Endothelial cell of umbilical vein (primary cell): Measurements from ENCODE around the gene ZNF462. TPM values are rescaled to one million over a fixed set of nuclear protein-coding genes. Genes with fewer than 3 reads are reported as not detected.

ENCODE experiments used
- BruUV-seq: library from RNA; stranded (reverse); fragments of 400-500 nt; replicated peaks from 2 replicates; lab custom pipeline; 2021; lab: Mats Ljungman, UMichigan
- CTCF ChIA-PET: fragments of 300-600, 350-600 bp; sonication (Branson Sonifier 250); formaldehyde crosslinking; loops from one replicate; lab custom pipeline; 2021; ENCODE audit warnings: antibody characterized with exemption, inconsistent platforms; lab: Charles Lee
- POLR2A ChIA-PET: fragments of 300-600, 350-600 bp; sonication (Branson Sonifier 250); formaldehyde crosslinking; loops from one replicate; lab custom pipeline; 2021; ENCODE audit warnings: antibody characterized with exemption, inconsistent platforms; lab: Charles Lee
- DNase-seq: peaks from one replicate; pipeline ENCODE4 v3.0.0-alpha.2; 2011; ENCODE audit warnings: low read depth, low spot score
- FAIRE-seq: peaks from 2 replicates; lab custom pipeline; 2011; peaks lifted over from hg19 to GRCh38; lab: Jason Lieb, UNC
- H2AFZ ChIP-seq: 2 replicates; pipeline ENCODE4 v1.6.0; 2012; ENCODE audit warnings: low read depth, low read length, control low read depth, inconsistent platforms
- H3K27ac ChIP-seq: 2 replicates; pipeline ENCODE4 v1.5.1; 2011; ENCODE audit warnings: low read depth, mild to moderate bottlenecking, control low read depth, low read length, moderate library complexity; ENCODE audit not compliant: insufficient read depth
- H3K27me3 ChIP-seq, 2 experiments: 2 replicates each; pipeline versions ENCODE4 v1.6.0 to v1.6.1; 2011; ENCODE audit warnings: low read length in 2 of 2, mixed read lengths in 1 of 2; ENCODE audit not compliant: control insufficient read depth in 2 of 2, insufficient read depth in 2 of 2
- H3K36me3 ChIP-seq, 2 experiments: 2 replicates in 1 of 2; 3 replicates in 1 of 2; pipeline ENCODE4 v1.5.1; 2011; ENCODE audit warnings: low read length in 2 of 2, mild to moderate bottlenecking in 1 of 2, moderate library complexity in 1 of 2; ENCODE audit not compliant: control insufficient read depth in 2 of 2, insufficient read depth in 2 of 2; ENCODE audit errors: extremely low read depth in 1 of 2
- H3K4me1 ChIP-seq: 3 replicates; pipeline ENCODE4 v1.5.1; 2011; ENCODE audit warnings: mild to moderate bottlenecking, low read length; ENCODE audit not compliant: control insufficient read depth, insufficient read depth; ENCODE audit errors: extremely low read depth
- H3K4me2 ChIP-seq: 2 replicates; pipeline ENCODE4 v1.6.1; 2011; ENCODE audit warnings: low read length, control low read depth, mixed read lengths; ENCODE audit not compliant: insufficient read depth
- H3K4me3 ChIP-seq, 3 experiments: fragments of 200-600 bp in 1 of 3; sonication (generic), shearing (Covaris generic) in 1 of 3; replicated peaks in 1 of 3; 2 replicates each; pipeline ENCODE4 v1.5.1; 2011 to 2016; ENCODE audit warnings: control low read depth in 3 of 3, low read length in 3 of 3, mild to moderate bottlenecking in 2 of 3, inconsistent platforms in 1 of 3, low read depth in 1 of 3, moderate library complexity in 1 of 3; ENCODE audit not compliant: insufficient read depth in 1 of 3
- H3K79me2 ChIP-seq: 2 replicates; pipeline ENCODE4 v1.6.0; 2012; ENCODE audit warnings: low read length, inconsistent platforms; ENCODE audit not compliant: control insufficient read depth, insufficient read depth
- H3K9ac ChIP-seq: replicated peaks from 2 replicates; pipeline ENCODE3; 2011; ENCODE audit warnings: low read length, control low read depth; ENCODE audit not compliant: insufficient read depth; ENCODE audit errors: extremely low read depth
- H3K9me1 ChIP-seq: replicated peaks from 3 replicates; pipeline ENCODE4 v1.6.0; 2011; ENCODE audit warnings: mild to moderate bottlenecking, low read length; ENCODE audit not compliant: control insufficient read depth, insufficient read depth; ENCODE audit errors: extremely low read depth
- H3K9me3 ChIP-seq: replicated peaks from 2 replicates; pipeline ENCODE4 v1.5.1; 2012; ENCODE audit warnings: low read length, inconsistent platforms; ENCODE audit not compliant: control insufficient read depth, insufficient read depth
- H4K20me1 ChIP-seq: replicated peaks from 2 replicates; pipeline ENCODE3; 2011; ENCODE audit warnings: mild to moderate bottlenecking, low read length; ENCODE audit not compliant: control insufficient read depth, insufficient read depth; ENCODE audit errors: extremely low read depth
- CTCF ChIP-seq, 2 donors: IDR thresholded peaks; 1 replicate in 1 of 2; 2 replicates in 1 of 2; pipeline ENCODE4 v1.5.1; 2011; ENCODE audit warnings: low read length in 2 of 2, mild to moderate bottlenecking in 2 of 2, moderate library complexity in 2 of 2, control low read depth in 1 of 2, inconsistent platforms in 1 of 2, low read depth in 1 of 2; ENCODE audit not compliant: insufficient read depth in 1 of 2; ENCODE audit errors: extremely low read depth in 1 of 2
- EZH2 ChIP-seq: IDR thresholded peaks from 2 replicates; pipeline ENCODE4 v1.6.1; 2012; ENCODE audit warnings: borderline replicate concordance, low read depth, mild to moderate bottlenecking, moderate library complexity, low read length, inconsistent platforms; ENCODE audit not compliant: severe bottlenecking
- FOS ChIP-seq: IDR thresholded peaks from 2 replicates; pipeline ENCODE4 v1.6.1; 2011; ENCODE audit warnings: mild to moderate bottlenecking, low read length, moderate library complexity, borderline replicate concordance; ENCODE audit not compliant: insufficient read depth
- GATA2 ChIP-seq: IDR thresholded peaks from 2 replicates; pipeline ENCODE4 v1.7.0; 2011; ENCODE audit warnings: low read depth, mild to moderate bottlenecking, moderate library complexity, mixed read lengths, low read length; ENCODE audit not compliant: insufficient read length, insufficient read depth
- MAX ChIP-seq: IDR thresholded peaks from 2 replicates; pipeline ENCODE4 v1.6.1; 2011; ENCODE audit not compliant: insufficient read depth, insufficient read length
- MYC ChIP-seq: IDR thresholded peaks from one replicate; pipeline ENCODE4 v1.6.1; 2011; ENCODE audit warnings: mild to moderate bottlenecking, low read depth, low read length
- POLR2A ChIP-seq: IDR thresholded peaks from 2 replicates; pipeline ENCODE4 v1.6.1; 2012; ENCODE audit warnings: low read depth, mild to moderate bottlenecking, control low read depth, low read length
- POLR2AphosphoS5 ChIP-seq: IDR thresholded peaks from 2 replicates; pipeline ENCODE4 v1.6.1; 2012; ENCODE audit warnings: low read depth, mild to moderate bottlenecking, control low read depth, low read length, moderate library complexity; ENCODE audit not compliant: insufficient read depth
- dilution Hi-C: fragments of 300-500 bp; cut with MboI; formaldehyde crosslinking; loops from one replicate; pipeline ENCODE4 v1.15.0; 2019; ENCODE audit warnings: low sequenced_read_pairs; ENCODE audit not compliant: extremely low pct_ligation_motif_present
- intact Hi-C: fragments of 100-400 bp; cut with micrococcal nuclease; formaldehyde crosslinking; loops from one replicate; pipeline ENCODE4 v1.10.0; 2022
- polyA plus RNA-seq, 4 experiments: library from polyadenylated mRNA; depleted of rRNA in 3 of 4; stranded (reverse) in 3 of 4; unstranded in 1 of 4; fragments of >200 nt; gene quantifications; 2 replicates each; pipeline versions ENCODE4 v1.2.1 to v1.2.3, GENCODE V29; 2011 to 2012; ENCODE audit warnings: missing spikeins in 1 of 4
- total RNA-seq: library from RNA; stranded (reverse); gene quantifications from 2 replicates; pipeline ENCODE4 v1.2.3, GENCODE V29; 2021

Gene ZNF462
- total and polyA plus RNA-seq, 2 donors (not counting 3 experiments of a cell fraction or from before 2014, with no cell fraction given) = 6.2 to 24.7 TPM

GRCh38 chr9:106860721-106861639, 2.0 kb upstream of the ZNF462 start:
- Histone ChIP-seq H3K4me3 (peak overlapping the region; percentile 69 to 97 (median 97)), H3K9me1 (no peaks in the 10 kb centered on the region), H3K27ac (peak overlapping the region; percentile 65), H3K9ac (peak overlapping the region; percentile 83), H4K20me1 (no peaks in the 10 kb centered on the region), H3K36me3 (no peaks in the 10 kb centered on the region), H3K79me2 (no peaks in the 10 kb centered on the region), H3K27me3 (no peaks in the 10 kb centered on the region), H3K4me1 (peaks cover 17% of the 10 kb centered on the region), H3K9me3 (no peaks in the 10 kb centered on the region), H3K4me2 (peak overlapping the region; percentile 98), H2AFZ (peak overlapping the region; percentile 98)
- intact Hi-C loops = loop anchor here (1.0 to 5.0 kb wide), 6 partner anchors 31 to 421 kb away; partner anchors contain the start of gene RAD23B
- dilution Hi-C loops = no loop called here
- ChIA-PET CTCF (interaction anchor here (0.7 to 1.0 kb wide), 2 partner anchors 27 to 1020 kb away, joined by 3 read pairs; no protein-coding TSS in a partner anchor), POLR2A (no interaction called here)
- peak; percentile 17 for TF ChIP-seq EZH2
- no peak for TF ChIP-seq FOS
- no peak for TF ChIP-seq MYC
- TF ChIP-seq MAX = no peak
- no peak for TF ChIP-seq CTCF (IDR thresholded peaks at IDR 0.05; ENCODE audit: extremely low read depth in 1 of 2, insufficient read depth in 1 of 2, low read depth in 1 of 2, low read length in 2 of 2)
- no peak for TF ChIP-seq POLR2A
- no peak for TF ChIP-seq GATA2
- TF ChIP-seq POLR2AphosphoS5 = no peak
- no TSS peak for BruUV-seq
- FAIRE-seq (peak; percentile 28), DNase-seq (peak; percentile 54)
